WTC11 (cell line): ENCODE measurements around the gene DDN.

Experiments used
- CREB1 ChIP-seq: sonication (generic); formaldehyde crosslinking; IDR thresholded peaks from 2 replicates; pipeline ENCODE4 v1.8.0; 2023; ENCODE audit warnings: mild to moderate bottlenecking, missing genetic modification reagents
- JUN ChIP-seq: sonication (generic); formaldehyde crosslinking; IDR thresholded peaks from 2 replicates; pipeline ENCODE4 v1.8.0; 2023; ENCODE audit warnings: mild to moderate bottlenecking, missing genetic modification reagents
- SP1 ChIP-seq: sonication (generic); formaldehyde crosslinking; conservative IDR thresholded peaks from 2 replicates; pipeline ENCODE4 v1.8.1; 2022; ENCODE audit warnings: missing genetic modification reagents
- TF ChIP-seq, protein P1 (sequence below): fragments of 200-600 bp; IDR thresholded peaks from 2 replicates; pipeline ENCODE4 v1.8.0; 2022; ENCODE audit warnings: antibody characterized with exemption
- TF ChIP-seq, protein P2 (sequence below): sonication (generic); formaldehyde crosslinking; conservative IDR thresholded peaks from 2 replicates; pipeline ENCODE4 v1.8.1; 2022; ENCODE audit warnings: mild to moderate bottlenecking, missing genetic modification reagents

DNA sequence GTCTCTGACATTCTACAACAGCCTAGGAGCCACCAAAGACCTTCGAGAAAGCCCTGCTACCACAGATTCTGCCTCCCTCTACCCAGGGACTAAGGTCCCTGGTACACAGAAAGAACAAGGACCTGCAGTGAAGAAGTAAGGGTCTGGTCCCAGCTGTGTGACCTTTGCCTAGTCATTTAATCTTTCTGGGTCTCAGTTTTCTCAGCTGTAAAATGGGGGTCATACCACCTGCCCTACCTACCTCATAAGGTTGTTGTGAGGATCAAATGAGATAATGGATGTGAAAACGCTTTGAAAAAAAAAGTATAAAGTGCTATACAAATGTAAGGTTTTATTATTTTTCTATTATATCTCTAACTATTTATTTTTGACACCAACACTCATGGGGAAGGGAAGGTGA lies 24.6 kb upstream of the DDN start:
- TF ChIP-seq, protein P1, sequence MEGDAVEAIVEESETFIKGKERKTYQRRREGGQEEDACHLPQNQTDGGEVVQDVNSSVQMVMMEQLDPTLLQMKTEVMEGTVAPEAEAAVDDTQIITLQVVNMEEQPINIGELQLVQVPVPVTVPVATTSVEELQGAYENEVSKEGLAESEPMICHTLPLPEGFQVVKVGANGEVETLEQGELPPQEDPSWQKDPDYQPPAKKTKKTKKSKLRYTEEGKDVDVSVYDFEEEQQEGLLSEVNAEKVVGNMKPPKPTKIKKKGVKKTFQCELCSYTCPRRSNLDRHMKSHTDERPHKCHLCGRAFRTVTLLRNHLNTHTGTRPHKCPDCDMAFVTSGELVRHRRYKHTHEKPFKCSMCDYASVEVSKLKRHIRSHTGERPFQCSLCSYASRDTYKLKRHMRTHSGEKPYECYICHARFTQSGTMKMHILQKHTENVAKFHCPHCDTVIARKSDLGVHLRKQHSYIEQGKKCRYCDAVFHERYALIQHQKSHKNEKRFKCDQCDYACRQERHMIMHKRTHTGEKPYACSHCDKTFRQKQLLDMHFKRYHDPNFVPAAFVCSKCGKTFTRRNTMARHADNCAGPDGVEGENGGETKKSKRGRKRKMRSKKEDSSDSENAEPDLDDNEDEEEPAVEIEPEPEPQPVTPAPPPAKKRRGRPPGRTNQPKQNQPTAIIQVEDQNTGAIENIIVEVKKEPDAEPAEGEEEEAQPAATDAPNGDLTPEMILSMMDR = no peak
- no peak for TF ChIP-seq CREB1
- TF ChIP-seq, protein P2, sequence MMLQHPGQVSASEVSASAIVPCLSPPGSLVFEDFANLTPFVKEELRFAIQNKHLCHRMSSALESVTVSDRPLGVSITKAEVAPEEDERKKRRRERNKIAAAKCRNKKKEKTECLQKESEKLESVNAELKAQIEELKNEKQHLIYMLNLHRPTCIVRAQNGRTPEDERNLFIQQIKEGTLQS = no peak
- no peak for TF ChIP-seq SP1 (CRISPR knock-in tag)
- TF ChIP-seq JUN (CRISPR knock-in tag) = no peak
